Suppressor macrophage treated with lipopolysaccharide for 4 hours (primary cell): ENCODE results near the gene CREB3L1.
"Not testable (repeated sequence)": the region's sequence is repeated elsewhere in the genome, so short reads cannot be mapped to it uniquely, and the experiment has no call there.

Source experiments
- DNase-seq: peaks from one replicate; pipeline ENCODE4 v3.0.0-alpha.2; 2020

The CREB3L1 gene

GRCh38 chr11:46249103-46249937 lies 28.1 kb upstream of the CREB3L1 start:
- no peak for DNase-seq

- DNase-seq, result no peak
Measured at GRCh38 chr11:46249938-46250744, 27.3 kb upstream of the CREB3L1 start.

- no peak for DNase-seq
Measured at GRCh38 chr11:46250745-46251052, 26.8 kb upstream of the CREB3L1 start.

- no peak for DNase-seq
Measured at GRCh38 chr11:46251954-46252353, 25.5 kb upstream of the CREB3L1 start.

- no peak for DNase-seq
Measured at GRCh38 chr11:46252373-46252914, 25.0 kb upstream of the CREB3L1 start.

- no peak for DNase-seq
Measured at GRCh38 chr11:46253258-46254132, 24.0 kb upstream of the CREB3L1 start.

- no peak for DNase-seq
Measured at GRCh38 chr11:46254133-46254491, 23.4 kb upstream of the CREB3L1 start.

DNA sequence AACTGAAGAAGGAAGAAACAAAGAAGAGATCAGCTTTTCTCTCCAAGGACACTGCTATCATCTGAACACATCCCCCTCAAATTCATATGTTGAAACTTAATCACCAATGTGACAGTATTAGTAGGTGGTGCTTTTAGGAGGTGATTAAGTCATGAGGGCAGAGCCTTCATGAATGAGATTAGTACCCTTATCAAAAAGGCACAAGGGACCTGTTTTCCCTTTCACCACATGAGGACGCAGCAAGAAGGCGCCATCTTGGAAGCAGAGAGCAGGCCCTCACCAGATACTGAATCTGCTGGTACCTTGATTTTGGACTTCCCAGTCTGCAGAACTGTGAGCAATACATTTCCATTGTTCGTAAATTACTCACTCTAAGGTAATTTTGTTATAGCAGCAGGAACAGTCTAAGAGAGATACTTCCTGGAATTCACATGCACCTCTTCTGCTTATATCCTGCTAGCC lies 20.9 kb upstream of the CREB3L1 start:
- no peak for DNase-seq

DNA sequence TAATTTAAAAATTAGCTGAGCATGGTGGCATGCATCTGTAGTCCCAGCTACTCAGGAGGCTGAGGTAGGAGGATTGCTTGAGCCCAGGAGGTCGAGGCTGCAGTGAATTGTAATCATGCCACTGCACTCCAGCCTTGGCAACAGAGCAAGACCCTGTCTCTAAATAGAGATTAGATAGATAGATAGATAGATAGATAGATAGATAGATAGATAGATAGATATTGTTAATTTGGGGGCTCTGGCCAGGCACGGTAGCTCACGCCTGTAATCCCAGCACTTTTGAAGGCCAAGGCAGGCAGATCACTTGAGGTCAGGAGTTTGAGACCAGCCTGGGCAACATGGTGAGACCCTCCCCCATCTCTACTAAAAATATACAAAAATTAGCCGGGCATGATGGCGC lies 18.1 kb upstream of the CREB3L1 start:
- not testable (repeated sequence) for DNase-seq

DNA sequence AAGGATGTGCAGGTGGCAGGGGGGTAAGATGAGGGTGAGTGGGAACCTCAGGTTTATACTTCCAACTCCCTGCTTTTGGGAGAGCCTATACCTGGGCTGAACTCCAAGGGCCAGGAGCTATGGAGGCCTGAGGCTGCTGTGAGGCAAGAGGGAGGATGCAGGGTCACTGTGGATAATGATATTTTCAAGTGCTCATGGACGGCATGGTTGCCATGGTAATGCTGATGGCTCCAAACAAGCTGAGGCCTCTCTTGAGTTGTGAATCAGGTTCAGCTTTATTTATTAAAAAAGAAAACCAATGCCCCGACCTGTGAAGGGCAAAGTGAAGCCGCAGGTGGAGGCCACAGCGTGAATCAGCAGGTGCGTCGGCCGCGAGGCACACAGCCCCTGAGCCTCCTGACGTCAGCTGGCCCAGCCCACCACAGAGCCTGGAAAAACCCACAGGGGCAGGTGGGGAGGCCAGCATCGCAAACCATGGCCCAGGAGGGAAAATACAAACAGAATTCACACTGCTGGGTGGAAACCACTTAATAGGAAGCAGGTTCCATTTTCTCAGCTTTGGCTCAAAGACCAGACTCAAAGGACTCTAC lies 17.4 kb upstream of the CREB3L1 start:
- DNase-seq, result no peak

DNA sequence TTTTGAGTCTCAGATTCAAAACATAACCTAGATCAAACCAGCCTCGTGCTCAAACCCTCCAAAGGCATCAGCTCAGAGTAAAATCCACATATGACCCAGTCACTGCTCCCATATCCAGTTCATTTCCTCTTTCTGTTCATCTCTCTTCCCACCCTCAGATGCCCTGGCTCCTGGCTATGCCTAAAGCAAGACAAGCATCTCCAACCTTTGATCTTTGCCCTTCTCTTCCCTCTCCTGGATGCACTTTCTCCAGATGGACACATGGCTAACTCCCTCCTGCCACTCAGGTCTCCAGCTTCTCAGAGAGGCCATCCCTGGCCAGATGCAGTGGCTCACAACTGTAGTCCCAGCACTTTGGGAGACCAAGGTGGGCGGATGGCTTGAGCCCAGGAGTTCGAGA lies 14.3 kb upstream of the CREB3L1 start:
- DNase-seq, result no peak

GRCh38 chr11:46264030-46264429 lies 13.4 kb upstream of the CREB3L1 start:
- no peak for DNase-seq

DNA sequence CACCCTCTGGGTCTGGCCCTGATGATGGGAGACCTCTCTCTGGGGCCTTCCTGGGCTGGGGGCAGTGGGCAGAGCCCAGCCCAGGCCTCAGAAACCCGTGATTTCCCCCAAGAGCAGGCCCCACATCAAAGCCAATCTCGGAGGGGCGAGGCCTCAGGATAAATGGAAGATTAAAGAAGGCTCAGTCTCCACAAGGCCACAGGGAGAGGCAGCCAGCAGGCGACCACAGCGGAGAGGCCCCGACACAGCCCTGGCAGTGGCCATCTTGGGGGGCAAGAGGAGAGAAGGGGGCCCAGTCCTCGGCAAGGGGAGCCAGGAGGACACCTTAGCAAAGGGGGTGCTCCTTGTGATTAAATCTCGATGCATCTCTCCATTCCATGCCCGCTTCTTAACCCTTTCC lies 12.5 kb upstream of the CREB3L1 start:
- DNase-seq, result no peak

- no peak for DNase-seq
Measured at GRCh38 chr11:46265764-46266163, 11.7 kb upstream of the CREB3L1 start.

DNA sequence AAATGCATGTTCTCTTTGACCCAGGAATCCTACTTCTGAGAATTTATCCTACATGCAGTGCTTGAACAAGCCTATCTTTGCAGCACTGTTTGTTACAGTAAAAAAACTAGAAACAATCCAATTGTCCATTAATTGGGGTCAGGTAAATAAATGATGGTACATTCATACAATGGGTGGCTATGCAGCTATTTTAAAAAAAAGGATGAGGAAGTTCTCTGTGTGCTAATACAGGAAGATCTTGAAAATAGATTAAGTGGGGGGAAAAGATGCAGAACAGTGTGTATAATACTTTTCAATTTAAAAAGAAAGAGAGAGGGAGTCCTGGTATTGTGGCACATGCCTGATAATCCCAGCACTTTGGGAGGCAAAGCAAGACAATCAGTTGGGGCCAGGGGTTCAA lies 9.5 kb upstream of the CREB3L1 start:
- no peak for DNase-seq

GRCh38 chr11:46270684-46271083 lies 6.8 kb upstream of the CREB3L1 start:
- DNase-seq, result no peak

- DNase-seq, result no peak
Measured at GRCh38 chr11:46271407-46271806, 6.1 kb upstream of the CREB3L1 start.

- DNase-seq, result no peak
Measured at GRCh38 chr11:46271875-46272815, 5.3 kb upstream of the CREB3L1 start.

GRCh38 chr11:46272816-46273427 lies 4.5 kb upstream of the CREB3L1 start:
- DNase-seq, result no peak

DNA sequence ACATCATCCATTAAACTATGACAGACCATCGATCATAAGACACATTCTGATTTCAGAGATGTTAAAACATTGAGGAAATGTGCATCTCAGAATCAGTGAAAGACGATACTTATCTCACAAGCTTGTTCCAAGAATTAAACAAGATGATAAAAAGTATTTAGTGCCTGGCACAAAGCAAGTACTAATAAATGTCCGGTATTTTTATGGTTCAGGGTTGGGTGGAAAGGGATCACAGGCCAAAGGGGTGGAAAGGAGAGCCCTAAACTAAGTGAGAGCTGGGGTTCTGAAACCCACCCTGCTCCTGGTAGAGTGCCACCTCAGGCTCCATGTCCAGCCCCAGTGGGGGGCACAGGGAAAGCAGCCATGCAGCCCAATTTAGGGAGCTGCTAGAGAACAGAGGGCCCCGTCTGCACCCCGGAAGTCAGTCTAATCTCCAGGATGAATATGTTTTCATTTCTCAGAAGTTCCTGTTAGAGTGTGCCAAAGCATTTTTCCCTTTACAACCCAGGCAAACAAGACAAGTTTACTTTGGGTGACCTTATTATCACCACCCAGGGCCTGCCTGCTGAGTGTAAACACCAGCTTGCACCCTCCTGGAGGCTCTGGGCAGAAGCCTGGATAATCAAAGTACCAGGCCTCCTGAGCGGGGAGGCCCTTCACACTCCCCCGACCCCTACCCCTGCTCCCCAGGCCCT lies 3.8 kb upstream of the CREB3L1 start:
- DNase-seq, result no peak
